ENCODE results near the gene A4GNT. TPM values are rescaled to one million over a fixed set of nuclear protein-coding genes. Genes with fewer than 3 reads are reported as not detected.

The A4GNT gene
- total RNA-seq, 1 experiment from 2014 or later = not detected

- H3K36me3 Mint-ChIP-seq (ENCODE audit: insufficient read depth, unreplicated experiment) = peaks cover 35% of the 10 kb centered on the region
- CTCF ChIA-PET = no interaction called here
- H3K4me1 Mint-ChIP-seq (ENCODE audit: low read depth, unreplicated experiment) = peaks cover 19% of the 10 kb centered on the region
- no peaks in the 10 kb centered on the region for H3K9me3 Mint-ChIP-seq (ENCODE audit: low read depth, unreplicated experiment)
- H3K27me3 Mint-ChIP-seq (ENCODE audit: unreplicated experiment) = no peaks in the 10 kb centered on the region
- intact Hi-C loops (cut with micrococcal nuclease; ENCODE audit: unreplicated experiment) = no loop called here
- H3K27ac Mint-ChIP-seq (ENCODE audit: unreplicated experiment) = no peak overlapping the region
- no peak for TF ChIP-seq CTCF (IDR thresholded peaks at IDR 0.05; ENCODE audit: unreplicated experiment)
- no peak overlapping the region for H3K4me3 Mint-ChIP-seq (ENCODE audit: low read depth, unreplicated experiment)
- DNase-seq = no peak
- no TSS peak for BruUV-seq (replicated peaks)
Observed at GRCh38 chr3:138172625-138173024, 40.4 kb upstream of the A4GNT start.

- BruUV-seq (replicated peaks) = no TSS peak
- H3K4me1 Mint-ChIP-seq (ENCODE audit: low read depth, unreplicated experiment) = no peaks in the 10 kb centered on the region
- CTCF ChIA-PET = no interaction called here
Observed at GRCh38 chr3:138165061-138165460, 32.9 kb upstream of the A4GNT start.

GRCh38 chr3:138157743-138158142, 25.6 kb upstream of the A4GNT start:
- BruUV-seq (replicated peaks) = no TSS peak
- no peak for TF ChIP-seq CTCF (IDR thresholded peaks at IDR 0.05; ENCODE audit: unreplicated experiment)
- Mint-ChIP-seq H3K36me3 (ENCODE audit: insufficient read depth, unreplicated experiment) (no peaks in the 10 kb centered on the region), H3K9me3 (ENCODE audit: low read depth, unreplicated experiment) (peaks cover 8% of the 10 kb centered on the region), H3K27me3 (ENCODE audit: unreplicated experiment) (no peaks in the 10 kb centered on the region), H3K4me1 (ENCODE audit: low read depth, unreplicated experiment) (no peaks in the 10 kb centered on the region), H3K27ac (ENCODE audit: unreplicated experiment) (no peak overlapping the region), H3K4me3 (ENCODE audit: low read depth, unreplicated experiment) (no peak overlapping the region)
- intact Hi-C loops (cut with micrococcal nuclease; ENCODE audit: unreplicated experiment) = no loop called here
- DNase-seq = no peak
- CTCF ChIA-PET = no interaction called here

More at GRCh38 chr3:138165061-138165460, 32.9 kb upstream of the A4GNT start:
- no peak overlapping the region for H3K4me3 Mint-ChIP-seq (ENCODE audit: low read depth, unreplicated experiment)
- H3K36me3 Mint-ChIP-seq (ENCODE audit: insufficient read depth, unreplicated experiment) = peaks cover 15% of the 10 kb centered on the region
- TF ChIP-seq CTCF (IDR thresholded peaks at IDR 0.05; ENCODE audit: unreplicated experiment) = no peak
- intact Hi-C loops (cut with micrococcal nuclease; ENCODE audit: unreplicated experiment) = no loop called here
- no peaks in the 10 kb centered on the region for H3K9me3 Mint-ChIP-seq (ENCODE audit: low read depth, unreplicated experiment)
- DNase-seq = no peak
- H3K27me3 Mint-ChIP-seq (ENCODE audit: unreplicated experiment) = no peaks in the 10 kb centered on the region
- H3K27ac Mint-ChIP-seq (ENCODE audit: unreplicated experiment) = no peak overlapping the region

GRCh38 chr3:138154534-138154933, 22.3 kb upstream of the A4GNT start:
- Mint-ChIP-seq H3K27ac (ENCODE audit: unreplicated experiment) (no peak overlapping the region), H3K9me3 (ENCODE audit: low read depth, unreplicated experiment) (peaks cover 8% of the 10 kb centered on the region), H3K27me3 (ENCODE audit: unreplicated experiment) (no peaks in the 10 kb centered on the region), H3K4me3 (ENCODE audit: low read depth, unreplicated experiment) (no peak overlapping the region), H3K36me3 (ENCODE audit: insufficient read depth, unreplicated experiment) (no peaks in the 10 kb centered on the region), H3K4me1 (ENCODE audit: low read depth, unreplicated experiment) (no peaks in the 10 kb centered on the region)
- DNase-seq = no peak
- TF ChIP-seq CTCF (IDR thresholded peaks at IDR 0.05; ENCODE audit: unreplicated experiment) = no peak
- intact Hi-C loops (cut with micrococcal nuclease; ENCODE audit: unreplicated experiment) = no loop called here
- CTCF ChIA-PET = no interaction called here
- BruUV-seq (replicated peaks) = no TSS peak
